ENCODE results near the gene ALDH1L2.

DNA sequence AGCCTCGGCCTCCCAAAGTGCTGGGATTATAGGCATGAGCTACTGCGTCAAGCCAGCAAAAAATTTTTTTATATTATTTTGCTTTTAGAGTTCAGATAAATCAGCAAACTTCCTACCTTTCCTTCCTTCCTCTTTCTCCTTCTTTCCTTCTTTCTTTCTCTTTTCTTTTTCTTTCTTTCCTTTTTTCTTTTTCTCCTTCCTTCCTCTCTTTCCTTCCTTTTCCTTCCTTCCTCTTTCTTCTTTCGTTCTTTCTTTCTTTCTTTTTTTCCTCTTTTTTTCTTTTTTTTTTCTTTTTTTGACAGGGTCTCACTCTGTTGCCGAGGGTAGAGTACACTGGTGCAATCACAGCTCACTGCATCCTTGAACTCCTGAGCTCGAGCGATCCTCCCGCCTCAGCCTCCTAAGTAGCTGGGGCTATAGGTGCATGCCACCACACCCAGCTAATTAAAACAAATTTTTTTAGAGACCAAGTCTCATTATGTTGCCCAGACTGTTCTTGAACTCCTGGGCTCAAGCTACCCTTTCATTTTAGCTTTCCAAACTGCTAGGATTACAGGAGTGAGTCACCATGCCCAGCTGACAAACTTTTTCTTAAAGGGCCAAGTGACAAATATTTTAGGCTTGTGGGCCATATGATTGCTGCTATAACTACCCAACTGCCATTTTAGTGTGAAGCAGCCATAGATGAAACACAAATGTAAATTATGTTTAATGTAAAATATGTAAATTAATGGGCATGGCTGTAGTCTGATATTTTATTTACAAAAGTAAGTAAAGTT is 16.1 kb upstream of the ALDH1L2 start:
- no peak for TF ChIP-seq POLR2A (IDR thresholded peaks at IDR 0.05)
- TF ChIP-seq, protein P1, sequence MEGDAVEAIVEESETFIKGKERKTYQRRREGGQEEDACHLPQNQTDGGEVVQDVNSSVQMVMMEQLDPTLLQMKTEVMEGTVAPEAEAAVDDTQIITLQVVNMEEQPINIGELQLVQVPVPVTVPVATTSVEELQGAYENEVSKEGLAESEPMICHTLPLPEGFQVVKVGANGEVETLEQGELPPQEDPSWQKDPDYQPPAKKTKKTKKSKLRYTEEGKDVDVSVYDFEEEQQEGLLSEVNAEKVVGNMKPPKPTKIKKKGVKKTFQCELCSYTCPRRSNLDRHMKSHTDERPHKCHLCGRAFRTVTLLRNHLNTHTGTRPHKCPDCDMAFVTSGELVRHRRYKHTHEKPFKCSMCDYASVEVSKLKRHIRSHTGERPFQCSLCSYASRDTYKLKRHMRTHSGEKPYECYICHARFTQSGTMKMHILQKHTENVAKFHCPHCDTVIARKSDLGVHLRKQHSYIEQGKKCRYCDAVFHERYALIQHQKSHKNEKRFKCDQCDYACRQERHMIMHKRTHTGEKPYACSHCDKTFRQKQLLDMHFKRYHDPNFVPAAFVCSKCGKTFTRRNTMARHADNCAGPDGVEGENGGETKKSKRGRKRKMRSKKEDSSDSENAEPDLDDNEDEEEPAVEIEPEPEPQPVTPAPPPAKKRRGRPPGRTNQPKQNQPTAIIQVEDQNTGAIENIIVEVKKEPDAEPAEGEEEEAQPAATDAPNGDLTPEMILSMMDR (IDR thresholded peaks at IDR 0.05), result no peak

All from adrenal gland (tissue), 5 donors.